Parathyroid adenoma (tissue), 2 donors: ENCODE results near the gene CHAF1A.

Source experiments
- H2AFZ ChIP-seq: fragments of 300-600 bp; sonication (generic); one replicate; pipeline ENCODE4 v1.7.0; 2017; ENCODE audit warnings: antibody characterized with exemption, mild to moderate bottlenecking
- H3K27ac ChIP-seq: fragments of 300-600 bp; sonication (generic); one replicate; pipeline ENCODE4 v1.7.0; 2017
- H3K27me3 ChIP-seq: fragments of 300-600 bp; sonication (generic); one replicate; pipeline ENCODE4 v1.7.0; 2017; ENCODE audit warnings: low read length; ENCODE audit not compliant: control insufficient read depth, insufficient read depth
- H3K36me3 ChIP-seq: fragments of 300-600 bp; sonication (generic); one replicate; pipeline ENCODE4 v1.7.0; 2017; ENCODE audit warnings: low read length; ENCODE audit not compliant: control insufficient read depth, insufficient read depth
- H3K4me1 ChIP-seq: fragments of 300-600 bp; sonication (generic); one replicate; pipeline ENCODE4 v1.7.0; 2017; ENCODE audit warnings: control low read depth
- H3K4me2 ChIP-seq: fragments of 300-600 bp; sonication (generic); one replicate; pipeline ENCODE4 v1.7.0; 2017; ENCODE audit warnings: low read length
- H3K4me3 ChIP-seq: fragments of 300-600 bp; sonication (generic); one replicate; pipeline ENCODE4 v1.7.0; 2017; ENCODE audit warnings: low read depth, low read length
- H3K79me2 ChIP-seq: fragments of 300-600 bp; sonication (generic); one replicate; pipeline ENCODE4 v1.7.0; 2017; ENCODE audit warnings: control low read depth
- H3K9ac ChIP-seq: fragments of 300-600 bp; sonication (generic); one replicate; pipeline ENCODE4 v1.7.0; 2017; ENCODE audit warnings: mild to moderate bottlenecking
- H3K9me3 ChIP-seq: fragments of 300-600 bp; sonication (generic); one replicate; pipeline ENCODE4 v1.7.0; 2017; ENCODE audit warnings: low read length; ENCODE audit not compliant: control insufficient read depth
- CTCF ChIP-seq: fragments of 300-600 bp; sonication (generic); IDR thresholded peaks from one replicate; pipeline ENCODE4 v1.7.0; 2017; ENCODE audit warnings: antibody characterized with exemption, mild to moderate bottlenecking
- donor health status: primary hyperparathyroidism.

Gene CHAF1A

GRCh38 chr19:4444765-4445741 is 42.6 kb downstream of the CHAF1A start:
- no peak overlapping the region for H2AFZ ChIP-seq
- H3K27ac ChIP-seq, result no peak overlapping the region
- no peaks in the 10 kb centered on the region for H3K79me2 ChIP-seq
- no peak for TF ChIP-seq CTCF
- no peaks in the 10 kb centered on the region for H3K27me3 ChIP-seq
- H3K9me3 ChIP-seq, result no peaks in the 10 kb centered on the region
- no peaks in the 10 kb centered on the region for H3K4me1 ChIP-seq
- no peak overlapping the region for H3K9ac ChIP-seq
- no peak overlapping the region for H3K4me3 ChIP-seq
- no peak overlapping the region for H3K4me2 ChIP-seq
- H3K36me3 ChIP-seq, result no peaks in the 10 kb centered on the region

DNA sequence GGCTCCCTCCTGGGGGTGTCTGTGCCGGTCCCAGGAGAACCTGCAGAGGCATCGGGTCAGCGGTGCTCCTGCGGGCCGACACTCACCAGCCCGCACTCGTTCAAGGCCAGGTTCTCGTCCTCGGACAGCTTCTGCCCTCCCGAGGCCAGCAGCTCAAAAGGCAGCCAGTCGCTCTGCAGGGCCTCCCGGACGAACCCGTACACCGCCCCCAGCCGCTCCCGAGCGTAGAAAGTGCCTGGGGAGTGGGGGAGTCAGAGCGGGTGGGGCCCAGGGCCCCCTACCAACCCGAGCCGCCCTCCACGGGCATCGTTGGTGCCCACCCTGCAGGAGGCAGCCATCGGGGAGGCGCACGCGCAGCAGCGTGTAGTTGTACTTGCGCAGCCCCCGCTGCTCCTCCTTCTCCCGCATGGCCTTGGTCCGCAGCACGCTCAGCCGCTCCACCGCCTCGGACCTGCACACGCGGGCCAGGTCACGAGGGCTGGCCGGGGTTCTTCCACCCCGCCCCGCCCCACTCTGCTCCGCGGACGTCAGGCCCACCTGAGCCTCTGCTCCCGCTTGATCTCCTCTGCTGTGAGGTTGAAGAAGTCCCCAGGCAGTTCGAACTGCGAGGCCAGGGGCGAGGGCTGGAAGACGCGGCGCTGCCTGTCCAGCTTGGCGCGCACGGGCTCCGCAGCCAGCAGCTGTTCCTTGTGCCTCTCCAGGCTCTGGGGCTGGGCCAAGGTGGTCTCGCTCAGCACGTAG is 43.7 kb downstream of the CHAF1A start:
- Histone ChIP-seq H3K4me2 (no peak overlapping the region), H2AFZ (no peak overlapping the region), H3K4me1 (no peaks in the 10 kb centered on the region), H3K27me3 (no peaks in the 10 kb centered on the region), H3K79me2 (no peaks in the 10 kb centered on the region), H3K27ac (no peak overlapping the region), H3K9ac (no peak overlapping the region), H3K4me3 (no peak overlapping the region), H3K36me3 (no peaks in the 10 kb centered on the region), H3K9me3 (no peaks in the 10 kb centered on the region)
- no peak for TF ChIP-seq CTCF

DNA sequence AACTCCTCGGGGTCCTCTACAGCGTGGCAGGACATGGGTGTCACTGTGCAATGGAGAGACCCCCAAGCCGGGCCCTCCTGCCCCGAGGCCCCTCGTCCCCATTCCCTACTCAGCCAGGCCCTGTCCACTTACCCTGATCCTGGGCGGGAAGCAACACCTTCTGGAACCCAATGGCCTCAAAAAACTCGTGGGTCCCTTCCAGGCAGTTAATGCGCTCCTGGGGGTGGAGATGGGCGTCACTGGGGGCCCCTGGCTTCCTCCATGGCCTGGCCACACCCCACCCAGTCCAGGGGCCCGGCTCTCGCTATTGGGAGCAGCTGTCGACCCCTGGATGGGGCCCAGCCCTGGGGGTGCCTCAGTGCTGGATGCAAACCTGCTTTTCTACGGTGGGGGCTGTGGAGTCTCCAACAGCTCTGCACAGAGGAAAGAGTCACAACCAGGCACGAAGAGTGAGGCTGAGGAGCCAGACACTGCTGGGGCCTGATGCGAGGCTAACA is 44.3 kb downstream of the CHAF1A start:
- no peaks in the 10 kb centered on the region for H3K36me3 ChIP-seq
- H2AFZ ChIP-seq, result no peak overlapping the region
- H3K79me2 ChIP-seq, result no peaks in the 10 kb centered on the region
- H3K27ac ChIP-seq, result no peak overlapping the region
- H3K4me3 ChIP-seq, result no peak overlapping the region
- no peak for TF ChIP-seq CTCF
- H3K9me3 ChIP-seq, result no peaks in the 10 kb centered on the region
- H3K27me3 ChIP-seq, result no peaks in the 10 kb centered on the region
- H3K4me2 ChIP-seq, result no peak overlapping the region
- no peak overlapping the region for H3K9ac ChIP-seq
- no peaks in the 10 kb centered on the region for H3K4me1 ChIP-seq

- Histone ChIP-seq H3K36me3 (no peaks in the 10 kb centered on the region), H2AFZ (no peak overlapping the region)
- TF ChIP-seq CTCF, result no peak
Measured at GRCh38 chr19:4447327-4448146, 45.1 kb downstream of the CHAF1A start.

More at GRCh38 chr19:4447327-4448146, 45.1 kb downstream of the CHAF1A start:
- no peak overlapping the region for H3K4me2 ChIP-seq
- no peaks in the 10 kb centered on the region for H3K27me3 ChIP-seq
- H3K9ac ChIP-seq, result no peak overlapping the region
- H3K79me2 ChIP-seq, result no peaks in the 10 kb centered on the region
- H3K9me3 ChIP-seq, result no peaks in the 10 kb centered on the region
- H3K4me3 ChIP-seq, result no peak overlapping the region
- no peak overlapping the region for H3K27ac ChIP-seq
- H3K4me1 ChIP-seq, result no peaks in the 10 kb centered on the region
